ENCODE data around the gene CDKAL1.
A peak's percentile ranks its signal among the peaks of the same experiment; 100 is the strongest.
"Not testable (repeated sequence)": the region's sequence is repeated elsewhere in the genome, so short reads cannot be mapped to it uniquely, and the experiment has no call there.

Gene CDKAL1

GRCh38 chr6:20554817-20555216 lies 20.6 kb downstream of the CDKAL1 start:
- no peak for DNase-seq

GRCh38 chr6:20559924-20560551 lies 25.8 kb downstream of the CDKAL1 start:
- DNase-seq = peak; percentile 60

GRCh38 chr6:20563377-20563776 lies 29.1 kb downstream of the CDKAL1 start:
- DNase-seq = no peak

- no peak for DNase-seq
Measured at GRCh38 chr6:20564269-20564668, 30.0 kb downstream of the CDKAL1 start.

- no peak for DNase-seq
Measured at GRCh38 chr6:20564777-20565176, 30.5 kb downstream of the CDKAL1 start.

GRCh38 chr6:20565342-20565741 lies 31.1 kb downstream of the CDKAL1 start:
- no peak for DNase-seq

- DNase-seq = no peak
Measured at GRCh38 chr6:20566109-20566508, 31.9 kb downstream of the CDKAL1 start.

GRCh38 chr6:20569000-20569610 lies 34.8 kb downstream of the CDKAL1 start:
- DNase-seq = peak; percentile 80

- DNase-seq = no peak
Measured at GRCh38 chr6:20571261-20571660, 37.0 kb downstream of the CDKAL1 start.

- no peak for DNase-seq
Measured at GRCh38 chr6:20572288-20572687, 38.0 kb downstream of the CDKAL1 start.

- no peak for DNase-seq
Measured at GRCh38 chr6:20572940-20573339, 38.7 kb downstream of the CDKAL1 start.

GRCh38 chr6:20574355-20574754 lies 40.1 kb downstream of the CDKAL1 start:
- no peak for DNase-seq

- peak; percentile 15 for DNase-seq
Measured at GRCh38 chr6:20575125-20575524, 40.9 kb downstream of the CDKAL1 start.

- DNase-seq = peak; percentile 48
Measured at GRCh38 chr6:20575704-20576451, 41.6 kb downstream of the CDKAL1 start.

GRCh38 chr6:20577173-20577688 lies 43.0 kb downstream of the CDKAL1 start:
- peak; percentile 81 for DNase-seq

- no peak for DNase-seq
Measured at GRCh38 chr6:20581070-20581469, 46.8 kb downstream of the CDKAL1 start.

GRCh38 chr6:20582586-20583443 lies 48.6 kb downstream of the CDKAL1 start:
- DNase-seq = no peak

- no peak for DNase-seq
Measured at GRCh38 chr6:20583444-20583800, 49.2 kb downstream of the CDKAL1 start.

GRCh38 chr6:20584100-20584731 lies 50.0 kb downstream of the CDKAL1 start:
- no peak for DNase-seq

GRCh38 chr6:20589266-20589665 lies 55.0 kb downstream of the CDKAL1 start:
- DNase-seq = no peak

- not testable (repeated sequence) for DNase-seq
Measured at GRCh38 chr6:20590476-20590875, 56.2 kb downstream of the CDKAL1 start.

GRCh38 chr6:20594299-20594853 lies 60.1 kb downstream of the CDKAL1 start:
- not testable (repeated sequence) for DNase-seq
